Loucy (cell line): Measurements from ENCODE around the gene G6PC3.

Experiments used
- H2AFZ ChIP-seq: fragments of 200-600 bp; sonication (generic); 2 replicates; pipeline ENCODE4 v1.6.0; 2016; ENCODE audit warnings: antibody characterized with exemption, mild to moderate bottlenecking, low read length, moderate library complexity
- H3F3A ChIP-seq: fragments of 200-600 bp; 2 replicates; pipeline ENCODE4 v1.6.0; 2016; ENCODE audit warnings: antibody characterized with exemption, low read depth, mild to moderate bottlenecking
- H3K27me3 ChIP-seq: fragments of 200-600 bp; sonication (generic); 2 replicates; pipeline ENCODE4 v1.6.1; 2014; ENCODE audit warnings: low read length, mild to moderate bottlenecking; ENCODE audit not compliant: insufficient read depth, poor library complexity, severe bottlenecking
- H3K36me3 ChIP-seq: fragments of 200-600 bp; sonication (generic); 2 replicates; pipeline ENCODE4 v1.6.1; 2016; ENCODE audit warnings: low read length; ENCODE audit not compliant: insufficient read depth
- H3K4me1 ChIP-seq: fragments of 200-600 bp; sonication (generic); 2 replicates; pipeline ENCODE4 v1.5.1; 2014; ENCODE audit warnings: low read length, mild to moderate bottlenecking; ENCODE audit not compliant: insufficient read depth, poor library complexity, severe bottlenecking
- H3K4me2 ChIP-seq: fragments of 200-600 bp; sonication (generic); 2 replicates; pipeline ENCODE4 v1.6.0; 2014; ENCODE audit warnings: antibody characterized with exemption, low read length, low read depth, mild to moderate bottlenecking; ENCODE audit not compliant: poor library complexity, severe bottlenecking
- H3K4me3 ChIP-seq: fragments of 200-600 bp; sonication (generic); 2 replicates; pipeline ENCODE4 v1.5.1; 2014; ENCODE audit warnings: low read length, mild to moderate bottlenecking, mixed read lengths; ENCODE audit not compliant: poor library complexity, severe bottlenecking
- H3K79me2 ChIP-seq: fragments of 200-600 bp; sonication (generic); 2 replicates; pipeline ENCODE4 v1.6.1; 2014; ENCODE audit warnings: low read length; ENCODE audit not compliant: insufficient read depth
- H3K9ac ChIP-seq: fragments of 200-600 bp; sonication (generic); 2 replicates; pipeline ENCODE4 v1.6.0; 2014; ENCODE audit warnings: mild to moderate bottlenecking, low read depth, low read length, moderate library complexity; ENCODE audit not compliant: poor library complexity, severe bottlenecking
- H3K9me2 ChIP-seq: fragments of 200-600 bp; sonication (generic); replicated peaks from 2 replicates; pipeline ENCODE4 v1.6.1; 2016; ENCODE audit warnings: low read depth, low read length, mixed read lengths
- H3K9me3 ChIP-seq: fragments of 200-600 bp; sonication (generic); 2 replicates; pipeline ENCODE4 v1.6.1; 2014; ENCODE audit warnings: mild to moderate bottlenecking, antibody characterized with exemption, low read length, low read depth; ENCODE audit not compliant: insufficient read depth
- H4K20me1 ChIP-seq: fragments of 200-600 bp; sonication (generic); 2 replicates; pipeline ENCODE4 v1.6.0; 2014; ENCODE audit warnings: antibody characterized with exemption, low read length, mild to moderate bottlenecking; ENCODE audit not compliant: insufficient read depth, poor library complexity, severe bottlenecking
- EZH2phosphoT487 ChIP-seq: fragments of 200-600 bp; IDR thresholded peaks from 2 replicates; pipeline ENCODE4 v1.6.1; 2018; ENCODE audit warnings: antibody characterized with exemption, mild to moderate bottlenecking, moderate library complexity, borderline replicate concordance
- TF ChIP-seq, protein P1 (sequence below): fragments of 200-600 bp; sonication (generic); conservative IDR thresholded peaks from 2 replicates; pipeline ENCODE4 v1.5.1; 2014; ENCODE audit warnings: mild to moderate bottlenecking, antibody characterized with exemption, low read length

G6PC3 gene

DNA sequence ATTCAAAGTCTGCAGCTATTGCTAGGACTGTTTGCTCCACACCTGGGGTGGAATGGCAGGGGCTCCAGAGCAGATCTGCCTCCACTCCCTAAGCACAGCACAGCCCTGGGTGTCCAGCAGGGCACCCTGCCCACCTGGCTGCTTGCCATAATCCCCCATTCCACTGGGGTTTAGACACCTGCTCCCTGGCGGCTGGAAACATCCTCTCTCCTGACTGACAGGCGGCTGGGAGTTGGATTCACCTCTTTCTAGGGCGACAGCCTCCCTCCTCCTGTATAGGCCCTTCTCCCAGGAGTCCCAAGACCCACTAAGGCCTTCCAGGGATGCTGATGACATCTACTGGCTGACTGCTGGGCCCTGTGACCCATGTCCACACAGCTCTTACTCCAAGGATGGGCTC lies 34.9 kb downstream of the G6PC3 start:
- Histone ChIP-seq H3K36me3 (0 out of 2 replicates have a peak, but pooled peaks cover 4% of the 10 kb centered on the region), H3K9me3 (no peaks in the 10 kb centered on the region), H3K9ac (peak overlapping the region; percentile 41), H3K27me3 (no peaks in the 10 kb centered on the region), H3K79me2 (peaks cover 70% of the 10 kb centered on the region), H4K20me1 (peaks cover 31% of the 10 kb centered on the region), H3F3A (no peaks in the 10 kb centered on the region), H3K4me3 (peak overlapping the region; percentile 37), H3K4me2 (peak overlapping the region; percentile 97), H3K9me2 (no peaks in the 10 kb centered on the region), H2AFZ (no peak overlapping the region), H3K4me1 (peaks cover 49% of the 10 kb centered on the region)
- no peak for TF ChIP-seq EZH2phosphoT487
- TF ChIP-seq, protein P1, sequence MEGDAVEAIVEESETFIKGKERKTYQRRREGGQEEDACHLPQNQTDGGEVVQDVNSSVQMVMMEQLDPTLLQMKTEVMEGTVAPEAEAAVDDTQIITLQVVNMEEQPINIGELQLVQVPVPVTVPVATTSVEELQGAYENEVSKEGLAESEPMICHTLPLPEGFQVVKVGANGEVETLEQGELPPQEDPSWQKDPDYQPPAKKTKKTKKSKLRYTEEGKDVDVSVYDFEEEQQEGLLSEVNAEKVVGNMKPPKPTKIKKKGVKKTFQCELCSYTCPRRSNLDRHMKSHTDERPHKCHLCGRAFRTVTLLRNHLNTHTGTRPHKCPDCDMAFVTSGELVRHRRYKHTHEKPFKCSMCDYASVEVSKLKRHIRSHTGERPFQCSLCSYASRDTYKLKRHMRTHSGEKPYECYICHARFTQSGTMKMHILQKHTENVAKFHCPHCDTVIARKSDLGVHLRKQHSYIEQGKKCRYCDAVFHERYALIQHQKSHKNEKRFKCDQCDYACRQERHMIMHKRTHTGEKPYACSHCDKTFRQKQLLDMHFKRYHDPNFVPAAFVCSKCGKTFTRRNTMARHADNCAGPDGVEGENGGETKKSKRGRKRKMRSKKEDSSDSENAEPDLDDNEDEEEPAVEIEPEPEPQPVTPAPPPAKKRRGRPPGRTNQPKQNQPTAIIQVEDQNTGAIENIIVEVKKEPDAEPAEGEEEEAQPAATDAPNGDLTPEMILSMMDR = no peak

DNA sequence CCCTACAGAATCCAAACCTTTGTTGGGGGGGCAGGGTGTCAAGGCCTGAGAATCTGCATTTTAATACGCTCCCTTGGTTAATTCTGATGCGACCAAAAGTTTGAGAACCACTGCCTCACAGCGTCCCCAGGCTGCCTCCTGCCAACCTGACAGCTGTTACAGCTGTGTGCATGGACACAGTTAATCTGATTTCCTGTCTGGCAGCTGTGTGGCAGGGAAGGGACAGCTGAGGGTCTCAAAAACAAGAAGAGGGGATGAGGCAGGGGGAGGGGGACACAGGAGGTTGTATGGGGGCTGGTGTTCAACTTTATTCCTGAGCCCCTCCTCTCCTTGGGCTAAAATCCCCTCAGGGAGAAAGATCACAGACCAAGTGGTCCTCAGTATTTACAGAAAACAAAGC lies 35.4 kb downstream of the G6PC3 start:
- Histone ChIP-seq H3K36me3 (0 out of 2 replicates have a peak, but pooled peaks cover 4% of the 10 kb centered on the region), H2AFZ (no peak overlapping the region), H3K4me1 (peaks cover 53% of the 10 kb centered on the region), H3K4me2 (peak overlapping the region; percentile 97), H3K9ac (peak overlapping the region; percentile 41), H3K9me3 (no peaks in the 10 kb centered on the region), H3K9me2 (no peaks in the 10 kb centered on the region), H3K27me3 (no peaks in the 10 kb centered on the region), H3K79me2 (peaks cover 74% of the 10 kb centered on the region), H3K4me3 (peak overlapping the region; percentile 37), H3F3A (no peaks in the 10 kb centered on the region), H4K20me1 (peaks cover 35% of the 10 kb centered on the region)
- TF ChIP-seq, protein P1 = no peak
- TF ChIP-seq EZH2phosphoT487 = no peak

DNA sequence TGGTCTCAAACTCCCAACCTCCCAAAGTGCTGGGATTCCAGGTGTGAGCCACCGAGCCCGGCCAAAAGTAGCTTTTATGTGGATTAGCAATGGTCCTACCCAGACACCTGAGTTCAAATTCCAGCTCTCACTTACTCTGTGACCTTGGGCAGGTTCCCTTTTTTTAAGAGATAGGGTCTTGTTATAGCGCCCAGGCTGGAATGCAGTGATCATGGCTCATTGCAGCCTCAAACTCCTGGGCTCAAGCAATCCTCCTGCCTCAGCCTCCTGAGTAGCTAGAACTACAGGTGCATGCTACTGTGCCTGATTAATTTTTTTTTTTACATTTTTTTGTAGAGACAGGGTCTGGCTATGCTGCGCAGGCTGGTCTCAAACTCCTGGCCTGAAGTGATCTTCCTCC lies 36.3 kb downstream of the G6PC3 start:
- H3K9ac ChIP-seq = no peak overlapping the region
- H3F3A ChIP-seq = no peaks in the 10 kb centered on the region
- peaks cover 35% of the 10 kb centered on the region for H4K20me1 ChIP-seq
- no peak overlapping the region for H2AFZ ChIP-seq
- peak overlapping the region; percentile 97 for H3K4me2 ChIP-seq
- peaks cover 73% of the 10 kb centered on the region for H3K79me2 ChIP-seq
- peaks cover 61% of the 10 kb centered on the region for H3K4me1 ChIP-seq
- no peak for TF ChIP-seq EZH2phosphoT487
- TF ChIP-seq, protein P1 = no peak
- no peaks in the 10 kb centered on the region for H3K9me2 ChIP-seq
- H3K36me3 ChIP-seq = 0 out of 2 replicates have a peak, but pooled peaks cover 4% of the 10 kb centered on the region
- H3K9me3 ChIP-seq = no peaks in the 10 kb centered on the region
- no peaks in the 10 kb centered on the region for H3K27me3 ChIP-seq
- H3K4me3 ChIP-seq = no peak overlapping the region
